Measurements from ENCODE around the gene FAM107B. TPM values are rescaled to one million over a fixed set of nuclear protein-coding genes. Genes with fewer than 3 reads are reported as not detected.

Gene FAM107B
- total RNA-seq, 1 donor from 2014 or later: 156 TPM

DNA sequence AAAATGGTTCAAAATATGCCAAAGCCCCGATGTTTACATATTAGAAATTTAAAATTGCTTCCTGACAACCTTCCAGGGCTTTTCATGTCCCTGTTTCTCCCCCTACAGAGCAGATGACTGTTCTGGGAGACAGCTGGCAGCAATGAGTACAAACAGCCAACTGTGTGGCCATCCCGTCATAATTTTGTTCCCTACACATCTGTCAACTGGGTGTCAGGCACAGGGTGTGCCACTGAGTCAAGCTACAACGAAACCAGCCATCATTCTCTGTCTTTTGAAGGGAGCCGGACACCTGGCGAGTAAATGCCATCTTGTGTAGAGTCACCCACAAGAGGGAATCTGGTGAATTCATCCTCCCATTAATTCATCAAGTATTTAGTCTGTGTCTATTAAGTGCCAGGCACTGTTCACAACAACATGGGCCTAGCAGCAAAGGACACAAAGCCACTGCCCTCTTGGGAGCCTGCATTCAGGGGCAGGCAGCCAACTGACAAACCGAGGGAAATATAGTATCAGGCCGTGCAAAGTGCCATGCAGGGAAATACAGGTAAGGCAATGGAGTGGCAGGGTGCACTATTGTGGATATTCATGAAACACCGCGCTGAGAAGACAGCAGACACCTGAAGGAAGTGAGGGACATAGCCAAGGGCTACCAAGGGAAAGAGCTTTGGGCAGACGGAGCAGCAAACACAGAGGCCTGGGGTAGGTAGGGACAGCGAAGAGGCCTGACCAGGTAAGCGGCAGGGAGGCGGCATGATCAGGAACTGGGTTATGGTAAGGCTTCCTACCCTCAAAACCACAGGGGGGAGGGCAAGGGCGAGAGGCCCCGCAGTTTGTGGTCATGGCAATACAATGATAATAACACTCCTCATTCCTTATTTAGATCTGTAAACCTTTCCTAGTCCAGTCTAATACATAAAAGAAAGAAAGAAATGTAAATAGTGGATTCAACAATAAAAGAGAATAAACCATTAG is 213.6 kb downstream of the FAM107B start:
- Mint-ChIP-seq H3K4me1 (ENCODE audit: low read depth) (peaks cover 97% of the 10 kb centered on the region), H3K36me3 (ENCODE audit: low read depth) (peaks cover 49% of the 10 kb centered on the region), H3K9me3 (peaks cover 5% of the 10 kb centered on the region), H3K27me3 (ENCODE audit: insufficient read depth) (no peaks in the 10 kb centered on the region), H3K4me3 (peak overlapping the region; percentile 72), H3K27ac (peak overlapping the region; percentile 95)
- intact Hi-C loops (cut with micrococcal nuclease): loop anchor here (1.0 to 5.0 kb wide), 4 partner anchors 27 to 318 kb away; partner anchors contain the start of genes CDNF, HSPA14, MSANTD7 and SUV39H2
- no peak for DNase-seq (ENCODE audit: low spot score)

DNA sequence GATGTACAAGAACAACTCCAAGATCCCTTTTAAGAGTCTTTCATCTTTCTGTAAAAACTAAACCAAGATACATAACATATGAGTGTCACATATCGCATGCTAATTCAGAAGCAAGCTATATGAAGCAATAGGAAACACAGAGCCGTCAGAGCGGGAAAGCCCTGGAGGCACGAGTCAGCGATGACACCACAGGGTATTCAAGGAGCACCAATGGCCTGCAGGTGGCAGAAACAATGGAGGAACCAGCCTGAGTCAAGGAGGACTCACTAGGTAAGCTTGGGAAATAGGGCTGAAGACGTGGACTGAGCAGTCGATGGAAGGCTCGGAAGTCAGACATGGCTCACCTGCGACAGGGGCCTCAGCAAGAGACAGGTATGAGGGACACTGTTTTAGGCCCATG is 214.4 kb downstream of the FAM107B start:
- Mint-ChIP-seq H3K27ac (peak overlapping the region; percentile 95), H3K27me3 (ENCODE audit: insufficient read depth) (no peaks in the 10 kb centered on the region), H3K4me1 (ENCODE audit: low read depth) (peaks cover 97% of the 10 kb centered on the region), H3K9me3 (no peaks in the 10 kb centered on the region), H3K36me3 (ENCODE audit: low read depth) (peaks cover 48% of the 10 kb centered on the region), H3K4me3 (peak overlapping the region; percentile 41)
- intact Hi-C loops (cut with micrococcal nuclease): loop anchor here (1.0 to 5.0 kb wide), 4 partner anchors 28 to 319 kb away; partner anchors contain the start of genes CDNF, HSPA14, MSANTD7 and SUV39H2
- DNase-seq (ENCODE audit: low spot score): peak; percentile 59

DNA sequence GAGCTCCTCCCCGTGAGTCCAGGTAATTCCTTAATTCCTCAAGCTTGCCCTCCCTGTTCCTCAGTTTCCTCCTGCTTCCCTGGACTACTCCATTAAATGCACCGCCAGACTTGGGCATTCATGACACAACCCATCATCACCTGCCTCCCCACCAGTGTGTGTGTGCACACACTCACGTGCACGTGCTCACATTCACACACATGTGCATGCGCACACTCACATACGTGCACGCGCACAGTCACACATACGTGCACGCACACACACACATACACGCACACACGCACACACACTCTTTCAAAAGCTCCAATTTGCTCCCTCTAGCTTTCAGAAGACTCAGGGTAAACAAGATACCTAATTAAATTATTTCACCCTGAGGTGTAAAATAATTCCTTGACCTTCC is 216.7 kb downstream of the FAM107B start:
- H3K4me3 Mint-ChIP-seq: no peak overlapping the region
- peaks cover 45% of the 10 kb centered on the region for H3K36me3 Mint-ChIP-seq (ENCODE audit: low read depth)
- no peaks in the 10 kb centered on the region for H3K9me3 Mint-ChIP-seq
- intact Hi-C loops (cut with micrococcal nuclease): no loop called here
- peaks cover 95% of the 10 kb centered on the region for H3K4me1 Mint-ChIP-seq (ENCODE audit: low read depth)
- peak overlapping the region; percentile 88 for H3K27ac Mint-ChIP-seq
- H3K27me3 Mint-ChIP-seq (ENCODE audit: insufficient read depth): peaks cover 1% of the 10 kb centered on the region
- DNase-seq (ENCODE audit: low spot score): no peak

DNA sequence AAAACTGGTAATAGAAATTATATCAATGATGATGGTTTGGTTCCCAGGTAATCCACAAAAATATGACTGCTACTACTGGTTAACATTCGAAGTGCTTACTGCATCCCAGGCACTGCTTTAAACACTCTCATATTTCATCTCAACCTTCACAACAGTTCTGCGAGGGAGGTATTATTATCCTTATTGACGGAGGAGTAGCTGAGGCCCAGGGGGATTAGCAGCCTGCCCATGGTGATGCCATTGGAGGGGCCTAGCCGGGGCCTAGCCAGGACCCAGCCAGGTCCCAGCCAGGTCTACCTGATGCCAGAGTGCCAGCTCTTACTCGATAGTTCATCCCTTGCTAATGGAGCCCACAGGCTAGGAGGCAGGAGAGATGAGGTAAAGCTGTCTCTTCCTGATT is 217.1 kb downstream of the FAM107B start:
- H3K36me3 Mint-ChIP-seq (ENCODE audit: low read depth): peaks cover 46% of the 10 kb centered on the region
- H3K4me1 Mint-ChIP-seq (ENCODE audit: low read depth): peaks cover 95% of the 10 kb centered on the region
- no peak for DNase-seq (ENCODE audit: low spot score)
- H3K4me3 Mint-ChIP-seq: peak overlapping the region; percentile 6
- H3K27ac Mint-ChIP-seq: peak overlapping the region; percentile 88
- no peaks in the 10 kb centered on the region for H3K9me3 Mint-ChIP-seq
- H3K27me3 Mint-ChIP-seq (ENCODE audit: insufficient read depth): peaks cover 1% of the 10 kb centered on the region
- intact Hi-C loops (cut with micrococcal nuclease): no loop called here

DNA sequence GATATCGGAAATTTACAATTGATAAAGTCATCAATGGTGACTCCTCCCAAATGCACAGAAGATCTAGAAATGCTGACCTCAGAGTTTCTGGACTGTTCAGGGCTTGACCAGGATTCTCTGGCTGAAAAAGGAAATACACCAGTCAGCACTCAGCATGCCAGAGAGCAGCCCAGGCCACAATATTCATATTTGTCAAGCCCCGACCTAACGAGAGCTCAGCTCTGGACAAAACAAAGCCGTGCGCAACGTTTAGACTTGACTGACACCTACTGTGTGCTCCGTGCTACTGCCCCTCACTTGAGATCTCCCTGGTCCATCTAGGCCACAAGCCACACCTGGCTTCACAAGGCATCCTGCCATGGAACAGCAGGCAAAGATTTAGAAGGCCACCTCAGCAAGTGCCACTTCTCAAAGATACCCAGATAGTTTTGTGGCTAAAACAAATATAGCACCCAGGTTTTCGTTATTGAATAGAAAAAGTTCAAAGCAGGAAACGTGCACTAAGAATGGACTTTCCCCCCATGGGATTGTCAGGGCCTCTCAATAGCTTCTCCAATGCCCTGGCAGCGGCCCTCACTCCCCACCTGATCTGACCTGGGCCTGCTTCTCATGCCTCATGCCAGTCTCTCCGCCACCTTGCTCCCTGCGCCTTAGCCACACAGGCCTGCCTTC is 218.3 kb downstream of the FAM107B start:
- Mint-ChIP-seq H3K27ac (peak overlapping the region; percentile 88), H3K27me3 (ENCODE audit: insufficient read depth) (peaks cover 1% of the 10 kb centered on the region), H3K4me3 (peak overlapping the region; percentile 8), H3K4me1 (ENCODE audit: low read depth) (peaks cover 94% of the 10 kb centered on the region), H3K9me3 (no peaks in the 10 kb centered on the region), H3K36me3 (ENCODE audit: low read depth) (peaks cover 48% of the 10 kb centered on the region)
- DNase-seq (ENCODE audit: low spot score): no peak
- intact Hi-C loops (cut with micrococcal nuclease): no loop called here

DNA sequence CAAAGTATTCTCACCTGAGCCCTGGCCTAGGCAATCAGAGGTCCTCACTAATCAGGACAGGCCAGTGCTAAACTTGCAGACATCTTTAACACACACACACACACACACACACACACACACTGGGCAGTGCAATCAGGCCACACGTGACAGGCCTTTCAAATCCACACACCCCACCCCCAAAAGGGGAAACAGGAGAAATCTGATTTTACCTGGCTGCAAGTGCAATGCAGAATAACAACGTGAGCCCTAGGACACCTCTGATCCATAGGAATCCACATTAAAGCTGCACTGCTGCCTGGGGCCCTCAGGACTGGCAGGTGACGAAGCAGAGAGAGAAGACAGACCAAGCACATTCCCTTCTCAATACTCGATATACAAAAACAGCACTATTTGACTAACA is 218.9 kb downstream of the FAM107B start:
- no peak for DNase-seq (ENCODE audit: low spot score)
- no peaks in the 10 kb centered on the region for H3K9me3 Mint-ChIP-seq
- H3K36me3 Mint-ChIP-seq (ENCODE audit: low read depth): peaks cover 44% of the 10 kb centered on the region
- peaks cover 1% of the 10 kb centered on the region for H3K27me3 Mint-ChIP-seq (ENCODE audit: insufficient read depth)
- H3K4me3 Mint-ChIP-seq: peak overlapping the region; percentile 8
- peak overlapping the region; percentile 88 for H3K27ac Mint-ChIP-seq
- peaks cover 89% of the 10 kb centered on the region for H3K4me1 Mint-ChIP-seq (ENCODE audit: low read depth)
- intact Hi-C loops (cut with micrococcal nuclease): no loop called here

DNA sequence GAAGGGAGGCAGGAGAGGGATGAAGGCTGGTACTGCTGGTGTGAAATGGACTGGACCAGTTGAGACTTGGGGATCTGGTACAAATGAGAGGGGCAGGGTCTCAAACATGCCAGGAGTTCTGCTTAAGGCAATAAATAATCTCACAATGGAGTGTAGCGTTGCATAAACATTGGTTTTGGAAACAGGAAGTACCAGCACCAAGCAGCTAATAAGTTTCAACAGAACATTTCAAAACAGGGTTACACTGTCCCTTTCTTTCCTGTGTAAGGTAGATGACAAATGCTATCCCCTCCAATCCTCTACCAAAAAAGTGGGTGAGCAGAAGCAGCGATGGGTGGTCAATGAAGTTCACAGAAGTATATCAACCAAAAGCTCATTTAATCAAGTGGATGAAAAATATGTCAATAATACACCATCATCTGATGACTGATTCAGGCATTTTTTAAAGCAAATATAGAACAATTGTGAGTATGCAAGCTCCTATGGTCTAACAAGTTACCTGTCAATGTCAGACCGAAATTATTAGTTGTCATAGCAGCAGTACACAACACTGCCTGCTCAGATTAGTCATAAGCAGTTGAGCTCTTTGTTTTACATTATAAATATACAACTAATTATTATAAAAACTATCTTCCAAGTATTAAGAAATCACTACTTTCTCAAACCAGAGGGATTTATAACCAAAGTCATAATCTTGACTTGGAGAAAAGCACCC is 220.0 kb downstream of the FAM107B start:
- no peak for DNase-seq (ENCODE audit: low spot score)
- H3K36me3 Mint-ChIP-seq (ENCODE audit: low read depth): peaks cover 46% of the 10 kb centered on the region
- H3K4me3 Mint-ChIP-seq: peak overlapping the region; percentile 32
- peaks cover 89% of the 10 kb centered on the region for H3K4me1 Mint-ChIP-seq (ENCODE audit: low read depth)
- H3K27ac Mint-ChIP-seq: peak overlapping the region; percentile 82
- H3K9me3 Mint-ChIP-seq: no peaks in the 10 kb centered on the region
- peaks cover 1% of the 10 kb centered on the region for H3K27me3 Mint-ChIP-seq (ENCODE audit: insufficient read depth)
- intact Hi-C loops (cut with micrococcal nuclease): loop anchor here (1.0 to 5.0 kb wide), 2 partner anchors 8 to 33 kb away; no protein-coding TSS in a partner anchor

DNA sequence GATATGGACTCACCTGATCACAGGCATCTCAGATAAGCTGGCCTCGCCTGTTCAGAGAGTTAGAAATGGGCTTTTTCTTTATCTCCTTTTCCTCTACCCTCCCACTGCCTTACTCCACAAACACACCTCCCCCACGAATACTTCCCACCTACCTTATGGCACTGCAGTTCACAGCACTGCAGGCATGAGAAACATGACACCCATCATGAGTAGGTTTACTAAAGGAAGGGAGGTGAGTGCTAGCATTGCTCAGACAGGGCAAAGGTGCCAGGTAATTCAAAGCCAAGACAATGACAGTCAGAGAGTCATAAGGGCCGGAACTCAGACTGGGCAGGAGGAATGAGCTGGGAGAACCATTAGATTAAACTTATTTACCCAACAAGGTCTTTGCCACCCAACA is 220.6 kb downstream of the FAM107B start:
- no peaks in the 10 kb centered on the region for H3K9me3 Mint-ChIP-seq
- H3K27ac Mint-ChIP-seq: peak overlapping the region; percentile 82
- intact Hi-C loops (cut with micrococcal nuclease): loop anchor here (1.0 to 5.0 kb wide), 2 partner anchors 8 to 33 kb away; no protein-coding TSS in a partner anchor
- peaks cover 48% of the 10 kb centered on the region for H3K36me3 Mint-ChIP-seq (ENCODE audit: low read depth)
- H3K27me3 Mint-ChIP-seq (ENCODE audit: insufficient read depth): peaks cover 1% of the 10 kb centered on the region
- peak overlapping the region; percentile 32 for H3K4me3 Mint-ChIP-seq
- no peak for DNase-seq (ENCODE audit: low spot score)
- H3K4me1 Mint-ChIP-seq (ENCODE audit: low read depth): peaks cover 90% of the 10 kb centered on the region

DNA sequence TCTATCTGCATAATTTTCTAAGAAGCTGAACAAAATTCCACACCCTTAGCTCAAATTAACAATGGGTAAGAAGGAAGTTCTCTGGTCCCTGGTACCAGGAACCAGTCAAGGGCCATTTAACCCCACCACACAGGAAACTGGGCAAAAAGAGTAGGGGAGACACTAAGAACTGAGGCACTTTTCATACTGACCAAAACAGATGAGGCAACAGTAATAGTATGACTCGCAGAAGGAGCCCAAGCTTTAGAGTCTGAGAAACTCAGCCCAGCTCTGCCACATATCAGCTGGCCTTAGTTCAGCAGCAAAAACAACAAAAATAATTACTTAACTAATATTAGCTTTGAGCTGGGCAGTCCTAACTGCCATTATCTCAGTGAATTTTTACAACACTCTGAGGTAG is 221.2 kb downstream of the FAM107B start:
- DNase-seq (ENCODE audit: low spot score): no peak
- Mint-ChIP-seq H3K9me3 (no peaks in the 10 kb centered on the region), H3K36me3 (ENCODE audit: low read depth) (peaks cover 48% of the 10 kb centered on the region), H3K27me3 (ENCODE audit: insufficient read depth) (peaks cover 1% of the 10 kb centered on the region), H3K27ac (peak overlapping the region; percentile 78), H3K4me1 (ENCODE audit: low read depth) (peaks cover 84% of the 10 kb centered on the region), H3K4me3 (peak overlapping the region; percentile 11)
- intact Hi-C loops (cut with micrococcal nuclease): loop anchor here (5.0 kb wide), 1 partner anchor 34 kb away; no protein-coding TSS in a partner anchor

DNA sequence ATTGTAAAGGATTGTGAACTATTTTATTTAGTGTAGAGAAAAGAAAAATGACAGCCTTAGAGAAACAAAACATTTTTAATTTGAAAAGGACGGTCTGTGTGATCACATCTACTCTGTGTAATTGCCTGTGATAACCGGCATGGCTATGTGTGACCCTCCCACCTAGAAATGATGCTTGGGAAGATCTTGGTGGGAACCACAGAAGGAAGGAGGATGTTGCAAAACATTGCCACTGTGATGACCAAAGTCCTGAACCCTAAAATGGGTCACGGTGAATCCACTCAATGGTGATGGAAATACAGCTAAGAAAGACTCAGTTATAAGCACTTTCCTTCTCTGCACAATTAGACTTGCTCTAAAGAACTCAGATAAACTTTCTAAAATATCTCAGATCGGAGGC is 222.7 kb downstream of the FAM107B start:
- peaks cover 78% of the 10 kb centered on the region for H3K4me1 Mint-ChIP-seq (ENCODE audit: low read depth)
- peaks cover 42% of the 10 kb centered on the region for H3K36me3 Mint-ChIP-seq (ENCODE audit: low read depth)
- intact Hi-C loops (cut with micrococcal nuclease): loop anchor here (5.0 kb wide), 1 partner anchor 35 kb away; no protein-coding TSS in a partner anchor
- no peaks in the 10 kb centered on the region for H3K9me3 Mint-ChIP-seq
- H3K27ac Mint-ChIP-seq: peak overlapping the region; percentile 70
- no peak for DNase-seq (ENCODE audit: low spot score)
- H3K27me3 Mint-ChIP-seq (ENCODE audit: insufficient read depth): peaks cover 1% of the 10 kb centered on the region
- H3K4me3 Mint-ChIP-seq: no peak overlapping the region

DNA sequence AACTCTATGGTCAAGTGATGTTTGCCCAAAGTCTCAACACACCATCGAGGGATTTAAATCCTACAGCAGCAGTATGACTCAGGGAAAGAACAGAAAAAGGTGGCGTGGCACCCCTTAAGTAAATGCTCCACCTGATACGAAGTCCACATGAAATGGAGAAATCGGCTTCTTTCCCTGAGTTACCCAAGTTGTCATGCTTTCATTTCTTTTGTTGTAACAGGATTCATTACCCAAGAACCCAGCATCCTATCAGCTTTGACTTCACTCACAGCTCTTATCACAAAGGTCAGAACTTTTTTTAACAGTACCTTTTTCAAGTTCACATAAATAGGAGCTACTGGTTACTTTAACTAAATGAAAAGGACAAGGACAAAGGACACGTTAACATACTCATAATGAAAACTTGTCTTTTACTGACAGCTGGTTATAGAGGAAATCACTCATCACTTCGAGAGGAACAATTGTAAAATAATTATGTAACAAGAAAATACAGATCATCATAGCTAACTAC is 224.2 kb downstream of the FAM107B start:
- Mint-ChIP-seq H3K36me3 (ENCODE audit: low read depth) (peaks cover 43% of the 10 kb centered on the region), H3K27ac (peak overlapping the region; percentile 69)

DNA sequence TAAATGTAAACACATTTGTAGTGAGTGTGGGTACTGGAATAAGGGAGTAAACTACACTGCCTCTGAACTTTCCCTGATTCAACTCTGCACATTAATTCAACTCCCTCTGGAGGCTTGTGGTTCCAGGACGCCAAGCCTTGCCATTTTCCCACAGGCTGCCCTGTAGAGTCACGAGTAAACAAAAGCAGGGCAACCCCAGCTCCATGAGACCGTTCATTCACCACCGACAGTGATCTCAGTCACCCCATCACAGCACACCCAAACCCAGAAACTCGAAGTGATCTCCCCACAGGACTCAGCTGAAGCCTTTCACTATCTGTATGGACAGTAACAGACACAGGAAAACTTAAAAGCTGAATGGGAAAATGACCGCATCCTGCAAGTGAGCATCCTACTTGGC is 225.2 kb downstream of the FAM107B start:
- peaks cover 78% of the 10 kb centered on the region for H3K4me1 Mint-ChIP-seq (ENCODE audit: low read depth)
- H3K36me3 Mint-ChIP-seq (ENCODE audit: low read depth): peaks cover 40% of the 10 kb centered on the region
- intact Hi-C loops (cut with micrococcal nuclease): no loop called here
- H3K9me3 Mint-ChIP-seq: no peaks in the 10 kb centered on the region
- DNase-seq (ENCODE audit: low spot score): no peak
- peak overlapping the region; percentile 73 for H3K27ac Mint-ChIP-seq
- H3K27me3 Mint-ChIP-seq (ENCODE audit: insufficient read depth): peaks cover 1% of the 10 kb centered on the region
- no peak overlapping the region for H3K4me3 Mint-ChIP-seq

More for the DNA sequence above, 224.2 kb downstream of the FAM107B start:
- H3K9me3 Mint-ChIP-seq: no peaks in the 10 kb centered on the region
- peaks cover 1% of the 10 kb centered on the region for H3K27me3 Mint-ChIP-seq (ENCODE audit: insufficient read depth)
- H3K4me1 Mint-ChIP-seq (ENCODE audit: low read depth): peaks cover 78% of the 10 kb centered on the region
- H3K4me3 Mint-ChIP-seq: no peak overlapping the region
- no peak for DNase-seq (ENCODE audit: low spot score)
- intact Hi-C loops (cut with micrococcal nuclease): loop anchor here (2.0 to 5.0 kb wide), 2 partner anchors 22 to 37 kb away; no protein-coding TSS in a partner anchor

All from activated T-helper 1 cell treated with anti-CD3 and anti-CD28 coated beads, Interleukin-12 subunit alpha, Interleukin-12 subunit beta, Interleukin-2, Interleukin-4 antibody, amounts not matched to agents 30 ng/mL and 10 ng/mL and 1 ng/mL, durations not matched to agents 14 hours and 24 hours and 36 hours (primary cell).